Tibial artery (tissue), 4 donors: ENCODE data around the gene TSPO.

Experiments
- DNase-seq, 2 donors: peaks; one replicate each; pipeline ENCODE4 v3.0.0-alpha.2; 2019
- H3K27ac ChIP-seq, 2 donors: fragments of 200-600 bp; sonication (generic) in 1 of 2; 1 replicate in 1 of 2; 2 replicates in 1 of 2; pipeline ENCODE4 v1.5.1; 2018 to 2019; ENCODE audit warnings: mild to moderate bottlenecking in 1 of 2
- H3K27me3 ChIP-seq, 2 donors: fragments of 200-600 bp; sonication (generic) in 1 of 2; one replicate each; pipeline versions ENCODE4 v1.5.1 to v1.6.0; 2016 to 2019
- H3K36me3 ChIP-seq, 3 donors: fragments of 200-600 bp; sonication (generic) in 2 of 3; one replicate each; pipeline ENCODE4 v1.5.1; 2016 to 2019; ENCODE audit warnings: mild to moderate bottlenecking in 2 of 3
- H3K4me1 ChIP-seq, 4 donors: fragments of 200-600 bp; sonication (generic) in 2 of 4; 1 replicate in 3 of 4; 2 replicates in 1 of 4; pipeline ENCODE4 v1.5.1; 2016 to 2019
- H3K4me3 ChIP-seq, 2 donors: fragments of 200-600 bp; sonication (generic) in 1 of 2; 1 replicate in 1 of 2; 2 replicates in 1 of 2; pipeline ENCODE4 v1.5.1; 2018 to 2019; ENCODE audit warnings: mild to moderate bottlenecking in 2 of 2
- H3K9me3 ChIP-seq, 3 donors: fragments of 200-600 bp; sonication (generic) in 1 of 3; one replicate each; pipeline ENCODE4 v1.5.1; 2016 to 2019
- intact Hi-C: fragments of 100-400 bp; cut with DNase I; formaldehyde crosslinking; loops from one replicate; pipeline ENCODE4 v1.15.0; 2023; ENCODE audit warnings: low total_unique reads
- TF ChIP-seq, protein P1 (sequence below), 2 experiments: fragments of 200-600 bp in 1 of 2; fragments of 450-650 bp in 1 of 2; IDR thresholded peaks; one replicate each; pipeline ENCODE4 v1.5.1; 2017 to 2019; ENCODE audit warnings: antibody characterized with exemption in 2 of 2, mild to moderate bottlenecking in 1 of 2, moderate library complexity in 1 of 2

The TSPO gene

DNA sequence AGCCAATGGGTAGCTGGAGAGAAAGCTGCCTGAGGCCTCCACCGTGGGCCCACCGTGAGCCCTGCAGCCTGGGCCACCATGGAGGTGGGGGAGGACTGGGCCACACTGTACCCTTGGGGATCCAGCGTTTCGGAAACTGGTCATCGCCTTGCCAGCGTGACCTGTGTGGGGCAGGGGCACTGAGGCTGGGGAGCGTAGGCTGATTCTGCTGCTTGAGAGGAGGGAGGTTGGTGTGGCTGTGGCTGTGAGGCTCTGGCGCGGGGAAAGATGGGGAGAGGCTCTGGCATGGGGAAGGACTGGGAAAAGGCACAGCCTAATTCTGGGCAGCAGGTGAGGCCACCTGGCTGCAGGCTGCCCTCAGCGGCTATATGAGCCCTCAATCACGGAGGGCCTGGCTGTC is 48.2 kb downstream of the TSPO start:
- Histone ChIP-seq H3K36me3 (no peaks in the 10 kb centered on the region), H3K27me3 (peaks cover 0 to 32% of the 10 kb centered on the region in 2 donors), H3K27ac (no peak overlapping the region), H3K9me3 (no peaks in the 10 kb centered on the region), H3K4me1 (no peaks in the 10 kb centered on the region), H3K4me3 (no peak overlapping the region)
- TF ChIP-seq, protein P1, sequence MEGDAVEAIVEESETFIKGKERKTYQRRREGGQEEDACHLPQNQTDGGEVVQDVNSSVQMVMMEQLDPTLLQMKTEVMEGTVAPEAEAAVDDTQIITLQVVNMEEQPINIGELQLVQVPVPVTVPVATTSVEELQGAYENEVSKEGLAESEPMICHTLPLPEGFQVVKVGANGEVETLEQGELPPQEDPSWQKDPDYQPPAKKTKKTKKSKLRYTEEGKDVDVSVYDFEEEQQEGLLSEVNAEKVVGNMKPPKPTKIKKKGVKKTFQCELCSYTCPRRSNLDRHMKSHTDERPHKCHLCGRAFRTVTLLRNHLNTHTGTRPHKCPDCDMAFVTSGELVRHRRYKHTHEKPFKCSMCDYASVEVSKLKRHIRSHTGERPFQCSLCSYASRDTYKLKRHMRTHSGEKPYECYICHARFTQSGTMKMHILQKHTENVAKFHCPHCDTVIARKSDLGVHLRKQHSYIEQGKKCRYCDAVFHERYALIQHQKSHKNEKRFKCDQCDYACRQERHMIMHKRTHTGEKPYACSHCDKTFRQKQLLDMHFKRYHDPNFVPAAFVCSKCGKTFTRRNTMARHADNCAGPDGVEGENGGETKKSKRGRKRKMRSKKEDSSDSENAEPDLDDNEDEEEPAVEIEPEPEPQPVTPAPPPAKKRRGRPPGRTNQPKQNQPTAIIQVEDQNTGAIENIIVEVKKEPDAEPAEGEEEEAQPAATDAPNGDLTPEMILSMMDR (IDR thresholded peaks at IDR 0.05) = no peak
- no peak for DNase-seq
- intact Hi-C loops = no loop called here

DNA sequence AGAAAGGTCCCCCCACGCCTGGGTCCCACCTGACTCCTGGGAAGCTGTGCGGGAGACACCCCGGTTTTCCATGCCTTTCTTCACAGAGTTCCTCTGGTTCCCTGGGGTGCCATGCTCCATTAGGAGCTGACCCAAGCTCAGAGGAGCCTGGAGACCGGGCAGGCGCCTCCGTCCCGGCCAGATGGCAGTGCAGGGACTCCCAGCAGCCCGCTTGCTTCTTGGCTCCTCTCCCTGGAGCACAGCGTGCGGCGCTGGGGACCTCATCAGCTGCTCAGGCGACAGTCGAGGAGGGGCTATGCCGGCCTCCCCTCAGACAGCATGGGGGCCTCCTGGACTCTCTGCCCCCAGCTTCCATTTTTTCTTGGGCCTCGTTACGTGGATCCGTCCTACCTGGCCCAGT is 48.7 kb downstream of the TSPO start:
- no peaks in the 10 kb centered on the region for H3K4me1 ChIP-seq
- peaks cover 0 to 32% of the 10 kb centered on the region in 2 donors for H3K27me3 ChIP-seq
- intact Hi-C loops = no loop called here
- no peak overlapping the region for H3K27ac ChIP-seq
- TF ChIP-seq, protein P1 (IDR thresholded peaks at IDR 0.05) = no peak
- H3K36me3 ChIP-seq = no peaks in the 10 kb centered on the region
- no peaks in the 10 kb centered on the region for H3K9me3 ChIP-seq
- DNase-seq = no peak
- H3K4me3 ChIP-seq = no peak overlapping the region

DNA sequence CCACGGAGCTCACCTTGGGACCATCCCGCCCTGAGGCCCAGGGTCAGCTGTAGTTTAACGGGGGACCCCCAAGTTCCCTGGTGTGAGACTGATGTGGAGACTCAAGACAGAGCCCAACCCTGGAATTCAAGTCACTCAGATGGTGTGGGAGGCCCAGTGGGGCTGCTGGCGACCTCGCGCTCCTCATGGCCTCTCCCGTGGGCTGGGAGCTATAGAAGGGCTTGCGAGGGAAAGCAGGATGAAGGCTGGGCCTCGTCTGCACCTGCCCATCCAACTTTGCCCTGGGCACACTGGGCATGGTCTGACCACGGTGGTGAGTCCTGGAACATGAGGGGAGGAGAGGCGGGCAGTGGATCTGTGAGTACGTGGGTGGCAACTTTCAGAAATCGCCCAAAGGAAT is 49.2 kb downstream of the TSPO start:
- no peaks in the 10 kb centered on the region for H3K9me3 ChIP-seq
- H3K27ac ChIP-seq = no peak overlapping the region
- no peaks in the 10 kb centered on the region for H3K4me1 ChIP-seq
- intact Hi-C loops = no loop called here
- H3K36me3 ChIP-seq = no peaks in the 10 kb centered on the region
- DNase-seq = no peak
- H3K4me3 ChIP-seq = no peak overlapping the region
- H3K27me3 ChIP-seq = peaks cover 0 to 28% of the 10 kb centered on the region in 2 donors
- TF ChIP-seq, protein P1 (IDR thresholded peaks at IDR 0.05) = no peak

DNA sequence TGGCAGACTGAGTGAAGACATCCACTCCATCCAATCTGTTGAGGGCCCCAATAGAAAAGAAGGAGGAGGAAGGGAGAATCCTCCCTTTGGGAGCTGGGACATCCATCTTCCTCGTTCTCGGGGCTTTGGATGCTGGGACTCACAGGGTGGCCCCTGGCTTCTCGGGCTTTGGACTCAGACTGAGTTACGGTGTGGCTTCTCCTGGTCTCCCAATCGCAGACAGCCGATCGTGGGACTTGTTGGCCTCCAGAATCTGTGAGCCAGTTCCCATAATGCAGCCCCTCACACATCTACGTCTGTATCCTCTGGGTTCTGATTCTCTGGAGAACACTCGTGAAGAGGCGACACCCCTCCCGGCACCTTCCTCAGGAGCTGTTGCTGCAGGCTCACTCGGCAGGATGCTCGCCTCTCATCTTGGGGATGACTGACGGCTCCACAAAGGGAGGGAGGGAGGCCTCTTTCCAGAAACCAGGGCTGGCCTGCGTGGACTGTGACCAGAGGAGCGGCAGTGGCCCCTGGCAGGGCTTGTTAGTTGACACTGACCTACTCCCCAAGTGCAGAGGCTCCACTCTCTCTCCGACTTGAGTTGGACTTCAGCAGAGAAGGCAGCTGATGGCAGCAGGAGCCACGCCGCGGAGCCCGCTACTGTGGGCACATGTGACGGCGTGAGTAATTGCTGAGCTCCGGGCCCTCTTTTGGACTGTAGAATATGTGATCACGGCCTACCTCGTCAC is 50.3 kb downstream of the TSPO start:
- Histone ChIP-seq H3K27ac (no peak overlapping the region), H3K36me3 (no peaks in the 10 kb centered on the region), H3K27me3 (peaks cover 0 to 29% of the 10 kb centered on the region in 2 donors), H3K9me3 (no peaks in the 10 kb centered on the region), H3K4me1 (no peaks in the 10 kb centered on the region), H3K4me3 (no peak overlapping the region)
- DNase-seq = no peak
- intact Hi-C loops = no loop called here
- TF ChIP-seq, protein P1 (IDR thresholded peaks at IDR 0.05) = no peak

DNA sequence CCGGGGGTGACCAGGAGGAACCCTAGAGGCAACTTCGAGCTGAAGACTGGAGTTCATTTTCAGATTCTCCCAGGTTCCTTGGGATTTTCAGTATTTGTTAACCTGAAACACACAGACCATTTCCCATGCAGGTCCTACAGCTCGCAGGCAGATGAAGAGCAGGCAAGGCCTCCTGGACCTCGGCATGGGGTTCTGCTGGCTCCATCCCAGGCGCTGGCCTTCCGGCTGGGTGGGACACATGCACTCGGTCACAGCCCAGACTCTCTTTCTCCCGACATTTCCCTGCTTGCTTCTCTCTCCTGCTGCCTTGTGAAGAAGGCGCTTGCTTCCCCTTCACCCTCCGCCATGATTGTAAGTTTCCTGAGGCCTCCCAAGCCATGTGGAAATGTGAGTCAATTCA is 51.0 kb downstream of the TSPO start:
- H3K27me3 ChIP-seq = peaks cover 0 to 31% of the 10 kb centered on the region in 2 donors
- no peaks in the 10 kb centered on the region for H3K36me3 ChIP-seq
- no peak overlapping the region for H3K4me3 ChIP-seq
- TF ChIP-seq, protein P1 (IDR thresholded peaks at IDR 0.05) = no peak
- H3K9me3 ChIP-seq = no peaks in the 10 kb centered on the region
- DNase-seq = no peak
- H3K27ac ChIP-seq = no peak overlapping the region
- H3K4me1 ChIP-seq = no peaks in the 10 kb centered on the region
- intact Hi-C loops = no loop called here
